Measurements from ENCODE around the gene MKRN2OS. TPM values are rescaled to one million over a fixed set of nuclear protein-coding genes. Genes with fewer than 3 reads are reported as not detected.

Gene MKRN2OS
- total RNA-seq, 1 donor from 2014 or later: not detected

- Histone ChIP-seq H3K9me3 (no peaks in the 10 kb centered on the region), H3K4me1 (no peaks in the 10 kb centered on the region), H3K4me3 (no peak overlapping the region), H3K27ac (no peak overlapping the region), H3K36me3 (peaks cover 99% of the 10 kb centered on the region), H3K27me3 (ENCODE audit: low read depth) (no peaks in the 10 kb centered on the region)
- intact Hi-C loops (cut with DNase I): no loop called here
- no peak for TF ChIP-seq CTCF (IDR thresholded peaks at IDR 0.05)
- DNase-seq (no peak), ATAC-seq (peak; percentile 73 to 75)
These were observed 43.0 kb upstream of the MKRN2OS start for GRCh38 chr3:12588039-12589009.

GRCh38 chr3:12586403-12586802, 41.1 kb upstream of the MKRN2OS start:
- intact Hi-C loops (cut with DNase I): no loop called here
- no peak for ATAC-seq
- no peaks in the 10 kb centered on the region for H3K27me3 ChIP-seq (ENCODE audit: low read depth)
- peaks cover 100% of the 10 kb centered on the region for H3K36me3 ChIP-seq
- TF ChIP-seq CTCF (IDR thresholded peaks at IDR 0.05): no peak
- DNase-seq: no peak
- H3K4me3 ChIP-seq: no peak overlapping the region
- no peaks in the 10 kb centered on the region for H3K9me3 ChIP-seq
- no peak overlapping the region for H3K27ac ChIP-seq
- H3K4me1 ChIP-seq: no peaks in the 10 kb centered on the region

- no peaks in the 10 kb centered on the region for H3K27me3 ChIP-seq (ENCODE audit: low read depth)
- no peaks in the 10 kb centered on the region for H3K4me1 ChIP-seq
- no peaks in the 10 kb centered on the region for H3K9me3 ChIP-seq
- intact Hi-C loops (cut with DNase I): no loop called here
- DNase-seq: no peak
- no peak overlapping the region for H3K4me3 ChIP-seq
- H3K36me3 ChIP-seq: peaks cover 100% of the 10 kb centered on the region
- no peak for TF ChIP-seq CTCF (IDR thresholded peaks at IDR 0.05)
- H3K27ac ChIP-seq: no peak overlapping the region
- ATAC-seq: no peak
These were observed 40.7 kb upstream of the MKRN2OS start for GRCh38 chr3:12585970-12586369.

GRCh38 chr3:12585181-12585580, 39.9 kb upstream of the MKRN2OS start:
- DNase-seq (no peak), ATAC-seq (no peak)
- Histone ChIP-seq H3K4me1 (no peaks in the 10 kb centered on the region), H3K27ac (no peak overlapping the region), H3K9me3 (no peaks in the 10 kb centered on the region), H3K27me3 (ENCODE audit: low read depth) (no peaks in the 10 kb centered on the region), H3K4me3 (no peak overlapping the region), H3K36me3 (peaks cover 100% of the 10 kb centered on the region)
- no peak for TF ChIP-seq CTCF (IDR thresholded peaks at IDR 0.05)
- intact Hi-C loops (cut with DNase I): no loop called here

- ATAC-seq (no peak), DNase-seq (no peak)
- no peak overlapping the region for H3K27ac ChIP-seq
- no peak for TF ChIP-seq CTCF (IDR thresholded peaks at IDR 0.05)
- no peaks in the 10 kb centered on the region for H3K4me1 ChIP-seq
- no peak overlapping the region for H3K4me3 ChIP-seq
- H3K36me3 ChIP-seq: peaks cover 99% of the 10 kb centered on the region
- no peaks in the 10 kb centered on the region for H3K9me3 ChIP-seq
- intact Hi-C loops (cut with DNase I): no loop called here
- H3K27me3 ChIP-seq (ENCODE audit: low read depth): no peaks in the 10 kb centered on the region
These were observed 38.8 kb upstream of the MKRN2OS start for GRCh38 chr3:12584083-12584482.
